HepG2 (cell line): ENCODE measurements around the gene ALDH3A2. TPM values are rescaled to one million over a fixed set of nuclear protein-coding genes. Genes with fewer than 3 reads are reported as not detected.

Source experiments
- AFF4 ChIP-seq: sonication (generic); formaldehyde crosslinking; IDR thresholded peaks from 2 replicates; pipeline ENCODE4 v1.4.0; 2020; ENCODE audit warnings: missing genetic modification reagents
- AGO2 ChIP-seq: fragments of 200-400 bp; formaldehyde crosslinking; optimal IDR thresholded peaks from 2 replicates; pipeline ENCODE3; 2017; ENCODE audit warnings: mild to moderate bottlenecking, low read depth, low read length, moderate library complexity
- ATM ChIP-seq: fragments of 450-650 bp; IDR thresholded peaks from 2 replicates; pipeline ENCODE4 v1.7.1; 2017; ENCODE audit warnings: mild to moderate bottlenecking, borderline replicate concordance
- FOXM1 ChIP-seq: sonication (generic); formaldehyde crosslinking; IDR thresholded peaks from 2 replicates; pipeline ENCODE4 v1.5.0; 2020; ENCODE audit warnings: missing genetic modification reagents
- GABPB1 ChIP-seq: IDR thresholded peaks from 2 replicates; pipeline ENCODE4 v1.6.1; 2016; ENCODE audit warnings: mild to moderate bottlenecking, missing genetic modification reagents, moderate library complexity, missing compliant biosample characterization
- GPBP1L1 ChIP-seq: sonication (generic); formaldehyde crosslinking; IDR thresholded peaks from 2 replicates; pipeline ENCODE4 v1.5.0; 2020; ENCODE audit warnings: mild to moderate bottlenecking, missing genetic modification reagents
- HIVEP1 ChIP-seq: sonication (generic); formaldehyde crosslinking; IDR thresholded peaks from 2 replicates; pipeline ENCODE4 v1.4.0; 2020; ENCODE audit warnings: mild to moderate bottlenecking, missing genetic modification reagents
- HOXA3 ChIP-seq: sonication (generic); formaldehyde crosslinking; IDR thresholded peaks from 2 replicates; pipeline ENCODE4 v1.5.0; 2020; ENCODE audit warnings: missing genetic modification reagents
- MIER2 ChIP-seq: IDR thresholded peaks from 2 replicates; pipeline ENCODE4 v1.6.1; 2016; ENCODE audit warnings: missing biosample characterization, missing genetic modification reagents
- MTF2 ChIP-seq: sonication (generic); formaldehyde crosslinking; IDR thresholded peaks from 2 replicates; pipeline ENCODE4 v1.5.0; 2020; ENCODE audit warnings: missing genetic modification reagents, borderline replicate concordance
- MYC ChIP-seq: sonication (generic); formaldehyde crosslinking; IDR thresholded peaks from 2 replicates; pipeline ENCODE4 v1.9.0; 2021; ENCODE audit warnings: missing genetic modification reagents, borderline replicate concordance
- RBM22 ChIP-seq: fragments of 200-400 bp; formaldehyde crosslinking; optimal IDR thresholded peaks from 2 replicates; pipeline ENCODE3; 2017; ENCODE audit warnings: mild to moderate bottlenecking, low read length, moderate library complexity
- SOX13 ChIP-seq, 3 experiments: fragments of 450-650 bp in 1 of 3; sonication (generic) in 1 of 3; formaldehyde crosslinking in 1 of 3; IDR thresholded peaks in 2 of 3; conservative IDR thresholded peaks in 1 of 3; 2 replicates each; pipeline versions ENCODE4 v1.5.0 to v1.6.1; 2016 to 2020; ENCODE audit warnings: antibody characterized with exemption in 1 of 3, mild to moderate bottlenecking in 1 of 3, missing compliant biosample characterization in 1 of 3, missing genetic modification reagents in 1 of 3, moderate library complexity in 1 of 3
- SP140L ChIP-seq: sonication (generic); formaldehyde crosslinking; IDR thresholded peaks from 2 replicates; pipeline ENCODE4 v1.4.0; 2020; ENCODE audit warnings: missing genetic modification reagents, borderline replicate concordance
- ZNF704 ChIP-seq: sonication (generic); formaldehyde crosslinking; IDR thresholded peaks from 2 replicates; pipeline ENCODE4 v1.8.1; 2023; ENCODE audit warnings: mild to moderate bottlenecking, inconsistent platforms, moderate library complexity, missing genetic modification reagents, borderline replicate concordance
- polyA plus RNA-seq, 8 experiments: library from polyadenylated mRNA; depleted of rRNA in 3 of 8; stranded (reverse) in 7 of 8; unstranded in 1 of 8; fragments of >200 nt; fragmentation: Illumina TruSeq in 4 of 8; extraction: Trizol in 4 of 8; gene quantifications; 2 replicates each; pipeline versions ENCODE4 v1.2.1 to v1.2.3, GENCODE V29; 2011 to 2016; ENCODE audit warnings: low read depth in 4 of 8, missing spikeins in 1 of 8, mixed read lengths in 1 of 8; ENCODE audit not compliant: insufficient read depth in 1 of 8
- total RNA-seq, 5 experiments: library from RNA; depleted of rRNA; stranded (reverse); fragments of >200 nt; fragmentation: Illumina TruSeq; extraction: Trizol; gene quantifications; 2 replicates each; pipeline ENCODE4 v1.2.3, GENCODE V29; 2016; ENCODE audit warnings: low read depth in 1 of 5

Gene ALDH3A2
- total and polyA plus RNA-seq, 2 of the 13 experiments (the other 11 are each of a cell fraction or from before 2014, with no cell fraction given), result 80.8 to 180 TPM

- TF ChIP-seq AGO2, result no peak
- no peak for TF ChIP-seq MYC (CRISPR knock-in tag)
- no peak for TF ChIP-seq ZNF704 (CRISPR knock-in tag)
- no peak for TF ChIP-seq FOXM1 (CRISPR knock-in tag)
- TF ChIP-seq SOX13 (IDR thresholded peaks at IDR 0.05), result peak; percentile 56; the same call in 1 of the 2 replicates
- TF ChIP-seq SOX13 (CRISPR knock-in tag; conservative IDR thresholded peaks at IDR 0.05 in 1 of 2, IDR thresholded peaks at IDR 0.05 in 1 of 2), result peak in 1 of 2 experiments; percentile 91; a peak in 2 of 4 replicates
- TF ChIP-seq SP140L (CRISPR knock-in tag), result no peak
- TF ChIP-seq MTF2, result no peak
- TF ChIP-seq GPBP1L1, result no peak
- TF ChIP-seq HIVEP1 (CRISPR knock-in tag), result no peak
- TF ChIP-seq MIER2, result no peak
- no peak for TF ChIP-seq ATM
- TF ChIP-seq GABPB1 (CRISPR knock-in tag), result no peak
- no peak for TF ChIP-seq AFF4 (CRISPR knock-in tag)
- no peak; the same call in 1 of the 2 replicates for TF ChIP-seq HOXA3 (CRISPR knock-in tag)
- no peak for TF ChIP-seq RBM22
Observed at GRCh38 chr17:19660219-19660870, 11.8 kb downstream of the ALDH3A2 start (continued).
